IgD-negative memory B cell (primary cell): ENCODE measurements around the gene CD58. TPM values are rescaled to one million over a fixed set of nuclear protein-coding genes. Genes with fewer than 3 reads are reported as not detected.
"Not testable (repeated sequence)": the region's sequence is repeated elsewhere in the genome, so short reads cannot be mapped to it uniquely, and the experiment has no call there.

ENCODE experiments used
- H3K27ac Mint-ChIP-seq, 3 donors: one replicate each; pipeline ENCODE4 v1.8.0; 2020 to 2022; ENCODE audit warnings: mild to moderate bottlenecking in 3 of 3, mixed read lengths in 3 of 3, moderate library complexity in 1 of 3
- H3K27me3 Mint-ChIP-seq: one replicate; pipeline ENCODE4 v1.8.0; 2021; ENCODE audit warnings: mixed read lengths
- H3K36me3 Mint-ChIP-seq: one replicate; pipeline ENCODE4 v1.8.0; 2020; ENCODE audit warnings: mild to moderate bottlenecking, mixed read lengths
- H3K4me1 Mint-ChIP-seq, 3 donors: one replicate each; pipeline ENCODE4 v1.8.0; 2020 to 2022; ENCODE audit warnings: mixed read lengths in 3 of 3, mild to moderate bottlenecking in 1 of 3
- H3K4me3 Mint-ChIP-seq, 4 donors: one replicate each; pipeline ENCODE4 v1.8.0; 2020 to 2022; ENCODE audit warnings: mild to moderate bottlenecking in 4 of 4, mixed read lengths in 4 of 4, moderate library complexity in 3 of 4
- H3K9me3 Mint-ChIP-seq, 3 donors: one replicate each; pipeline ENCODE4 v1.8.0; 2020 to 2021; ENCODE audit warnings: mixed read lengths in 3 of 3, mild to moderate bottlenecking in 1 of 3
- polyA plus RNA-seq: library from polyadenylated mRNA; unstranded; fragments of 300-500 nt; fragmentation: Illumina TruSeq; gene quantifications from one replicate; pipeline ENCODE4 v1.2.3, GENCODE V29; 2021

Gene CD58
- polyA plus RNA-seq, 1 donor from 2014 or later, result 29.5 TPM

DNA sequence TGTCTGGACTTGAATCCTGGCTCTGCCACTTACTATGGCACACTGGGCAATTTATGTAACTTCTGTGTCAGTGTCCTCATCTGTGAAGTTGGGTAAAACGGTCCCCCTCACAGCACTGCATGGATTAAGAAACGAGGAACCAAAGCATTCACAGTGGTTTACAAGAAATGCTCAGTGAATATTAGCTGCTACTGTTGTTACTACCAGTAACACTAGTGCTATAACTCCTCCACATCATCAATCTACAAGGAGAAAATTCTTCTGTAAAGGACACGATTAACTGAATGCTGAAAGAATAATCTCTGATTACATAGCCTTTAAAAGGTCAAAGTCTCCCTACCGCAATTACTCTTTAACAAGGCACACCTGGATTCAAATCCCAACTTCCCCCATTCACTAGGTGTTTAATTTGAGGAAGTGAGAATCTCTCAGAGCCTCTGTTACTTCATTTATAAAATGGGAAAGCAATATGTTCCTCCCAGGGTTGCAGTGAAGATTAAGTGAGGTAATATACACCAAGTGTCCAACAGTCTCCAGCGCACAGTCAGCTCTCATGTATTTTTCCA lies 26.0 kb upstream of the CD58 start:
- not testable (repeated sequence) for H3K4me3 Mint-ChIP-seq, H3K36me3 Mint-ChIP-seq, H3K27ac Mint-ChIP-seq, H3K9me3 Mint-ChIP-seq, H3K27me3 Mint-ChIP-seq
- peaks cover 6 to 11% (median 7%) of the 10 kb centered on the region in 3 donors for H3K4me1 Mint-ChIP-seq

DNA sequence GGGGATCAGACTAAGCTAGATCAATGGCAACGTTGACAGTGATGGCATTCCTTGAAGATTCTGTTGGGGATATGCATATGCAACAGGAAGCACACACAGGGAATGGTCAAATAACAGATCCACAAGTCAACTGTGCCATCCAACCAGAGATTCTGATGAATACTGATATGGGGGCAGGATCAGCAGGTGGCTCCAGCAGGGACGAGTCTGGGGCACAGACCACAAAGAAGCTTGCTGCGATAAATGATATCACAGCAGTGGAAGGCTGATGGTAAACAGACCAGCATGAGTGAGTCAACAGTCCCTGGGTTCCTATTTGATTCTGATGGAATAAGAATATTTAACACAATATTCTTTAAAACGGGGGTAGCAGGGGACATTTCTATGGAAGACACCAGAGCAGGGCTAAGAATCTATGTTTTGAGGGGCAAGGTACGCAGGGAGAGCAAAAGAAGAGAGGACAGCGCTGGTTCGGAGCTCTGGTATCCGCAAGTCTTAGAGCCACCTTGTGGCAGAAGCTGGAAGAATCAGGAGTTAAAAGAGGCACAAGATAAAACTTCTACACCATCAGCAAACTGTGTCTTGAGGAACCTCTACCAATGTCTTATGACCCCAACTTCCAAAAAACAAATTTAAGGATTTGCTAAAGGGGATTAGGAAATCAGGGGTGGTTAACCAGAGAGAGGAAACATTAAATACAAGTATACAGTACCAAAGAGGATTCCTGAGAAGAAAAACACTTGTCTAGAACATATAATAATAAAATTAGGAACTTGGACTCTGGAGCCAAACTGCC lies 25.3 kb upstream of the CD58 start:
- not testable (repeated sequence) for H3K27ac Mint-ChIP-seq, H3K27me3 Mint-ChIP-seq, H3K36me3 Mint-ChIP-seq, H3K9me3 Mint-ChIP-seq
- Mint-ChIP-seq H3K4me3 (peak overlapping the region in 3 of 4 donors; percentile 26 to 66 (median 61)), H3K4me1 (peaks cover 6 to 11% (median 7%) of the 10 kb centered on the region in 3 donors)

DNA sequence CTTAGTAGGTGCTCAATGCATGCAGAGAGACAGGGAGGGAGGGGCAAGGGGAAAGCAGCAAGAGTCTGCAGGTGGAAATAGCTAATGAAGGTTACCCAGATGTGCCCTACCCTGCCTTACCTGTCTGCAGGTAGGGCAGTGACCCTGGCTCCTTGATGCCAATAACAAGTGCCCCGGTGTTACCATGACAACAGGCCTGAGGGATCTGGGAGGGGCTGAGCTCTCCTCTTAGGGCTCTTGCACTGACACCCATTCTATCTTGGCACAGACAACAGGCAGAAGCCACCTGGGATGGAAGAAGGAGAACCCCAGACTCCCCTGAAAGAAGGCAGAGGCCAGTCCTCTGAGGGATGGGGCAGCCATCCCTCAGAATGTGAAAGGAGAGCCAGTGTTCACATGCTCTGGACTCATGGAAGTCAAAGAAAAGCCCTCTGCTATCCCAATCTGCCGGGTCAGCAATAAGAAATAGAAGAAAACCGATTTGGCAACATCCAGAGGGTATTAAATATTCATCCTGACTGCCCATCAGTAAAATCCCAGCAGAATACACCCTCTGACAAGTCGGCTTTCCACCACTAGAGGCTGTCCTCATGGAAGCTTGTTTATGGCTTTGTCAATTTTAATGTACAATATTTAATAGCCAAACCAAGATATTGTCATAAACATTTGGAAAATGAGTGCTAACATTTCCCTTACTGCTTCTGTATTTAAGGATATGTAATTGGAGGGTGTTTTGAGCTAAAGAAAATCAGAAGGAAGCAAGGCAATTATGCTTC lies 24.4 kb upstream of the CD58 start:
- not testable (repeated sequence) for H3K27me3 Mint-ChIP-seq, H3K27ac Mint-ChIP-seq

DNA sequence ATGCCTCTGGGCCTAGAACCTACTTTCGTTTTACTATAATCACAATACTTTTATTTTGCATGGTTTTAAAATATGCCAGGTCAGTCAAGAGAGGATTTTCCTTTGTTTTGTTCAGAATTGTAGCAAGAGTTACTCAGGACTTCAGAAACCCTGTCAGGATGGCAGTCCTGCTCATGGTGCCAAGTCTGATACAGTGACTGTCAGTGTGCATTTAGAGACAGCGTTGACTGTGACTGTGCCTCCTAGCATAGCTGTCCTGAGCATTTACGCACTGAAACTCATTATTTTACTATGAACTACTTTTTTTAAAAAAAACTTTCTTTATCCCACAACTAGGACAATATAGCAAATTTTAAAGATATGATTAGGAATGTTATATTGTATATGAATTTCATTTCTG lies 23.2 kb upstream of the CD58 start:
- peaks cover 6 to 11% (median 7%) of the 10 kb centered on the region in 3 donors for H3K4me1 Mint-ChIP-seq
- H3K27me3 Mint-ChIP-seq, H3K27ac Mint-ChIP-seq, H3K9me3 Mint-ChIP-seq, H3K36me3 Mint-ChIP-seq, H3K4me3 Mint-ChIP-seq: not testable (repeated sequence)

More for the DNA sequence above, 24.4 kb upstream of the CD58 start:
- Mint-ChIP-seq H3K4me1 (peaks cover 6 to 11% (median 7%) of the 10 kb centered on the region in 3 donors), H3K4me3 (peak overlapping the region in 1 of 4 donors; percentile 20)
- not testable (repeated sequence) for H3K36me3 Mint-ChIP-seq, H3K9me3 Mint-ChIP-seq

DNA sequence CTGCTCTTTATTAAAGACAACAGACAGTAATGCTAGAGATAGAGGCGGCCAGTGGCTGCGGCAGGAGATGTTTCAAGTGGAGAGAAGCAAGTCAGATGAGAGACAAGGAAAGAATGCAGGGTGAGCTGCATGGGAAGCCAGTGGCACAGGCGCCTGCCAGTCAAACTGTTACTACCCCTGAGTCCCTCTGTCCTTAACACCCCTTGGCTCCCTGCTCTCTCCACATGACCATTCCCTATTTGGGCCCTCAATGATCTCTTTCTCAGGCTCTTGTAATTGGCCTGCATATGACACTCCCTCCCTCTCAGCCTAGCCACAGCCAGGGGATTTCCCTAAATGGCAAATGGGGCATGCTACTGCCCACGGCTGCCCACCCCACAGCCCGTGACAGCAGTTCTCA lies 22.6 kb upstream of the CD58 start:
- not testable (repeated sequence) for H3K27ac Mint-ChIP-seq, H3K9me3 Mint-ChIP-seq, H3K4me3 Mint-ChIP-seq, H3K36me3 Mint-ChIP-seq, H3K27me3 Mint-ChIP-seq
- peaks cover 6 to 11% (median 7%) of the 10 kb centered on the region in 3 donors for H3K4me1 Mint-ChIP-seq

DNA sequence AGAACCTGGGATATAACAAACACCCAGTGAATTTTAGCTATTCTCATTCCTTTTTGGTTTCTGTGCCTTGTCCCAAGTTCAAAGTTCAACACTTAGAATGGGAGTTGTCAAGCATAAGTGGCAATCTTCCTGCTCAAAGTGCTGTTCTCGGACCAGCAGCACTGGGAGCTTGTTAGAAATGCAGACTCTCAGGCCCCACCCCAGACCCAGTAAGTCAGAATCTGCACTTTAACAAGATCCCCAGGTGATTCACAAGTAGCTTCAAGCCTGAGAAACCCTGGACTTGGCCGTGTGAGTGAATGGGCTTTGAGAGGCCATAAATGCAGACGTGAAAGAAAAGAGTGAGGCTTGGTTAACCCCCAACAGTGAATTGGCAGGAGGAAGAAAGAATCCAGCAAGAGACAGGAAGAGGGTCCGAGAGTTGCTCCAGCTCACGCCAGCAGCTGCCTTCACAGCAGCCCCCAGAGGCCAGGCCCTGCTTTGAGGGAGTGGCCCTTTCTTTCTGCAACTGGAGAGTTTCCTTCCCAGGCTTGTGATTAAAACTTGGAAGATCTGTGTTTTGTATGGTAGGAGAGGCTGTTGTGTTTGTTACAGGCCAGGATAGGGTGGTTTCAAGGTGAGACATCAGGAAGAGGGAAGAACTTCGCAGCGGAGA lies 21.3 kb upstream of the CD58 start:
- H3K4me1 Mint-ChIP-seq, result peaks cover 6 to 11% (median 7%) of the 10 kb centered on the region in 3 donors
- H3K27me3 Mint-ChIP-seq, H3K27ac Mint-ChIP-seq, H3K4me3 Mint-ChIP-seq, H3K9me3 Mint-ChIP-seq, H3K36me3 Mint-ChIP-seq: not testable (repeated sequence)

DNA sequence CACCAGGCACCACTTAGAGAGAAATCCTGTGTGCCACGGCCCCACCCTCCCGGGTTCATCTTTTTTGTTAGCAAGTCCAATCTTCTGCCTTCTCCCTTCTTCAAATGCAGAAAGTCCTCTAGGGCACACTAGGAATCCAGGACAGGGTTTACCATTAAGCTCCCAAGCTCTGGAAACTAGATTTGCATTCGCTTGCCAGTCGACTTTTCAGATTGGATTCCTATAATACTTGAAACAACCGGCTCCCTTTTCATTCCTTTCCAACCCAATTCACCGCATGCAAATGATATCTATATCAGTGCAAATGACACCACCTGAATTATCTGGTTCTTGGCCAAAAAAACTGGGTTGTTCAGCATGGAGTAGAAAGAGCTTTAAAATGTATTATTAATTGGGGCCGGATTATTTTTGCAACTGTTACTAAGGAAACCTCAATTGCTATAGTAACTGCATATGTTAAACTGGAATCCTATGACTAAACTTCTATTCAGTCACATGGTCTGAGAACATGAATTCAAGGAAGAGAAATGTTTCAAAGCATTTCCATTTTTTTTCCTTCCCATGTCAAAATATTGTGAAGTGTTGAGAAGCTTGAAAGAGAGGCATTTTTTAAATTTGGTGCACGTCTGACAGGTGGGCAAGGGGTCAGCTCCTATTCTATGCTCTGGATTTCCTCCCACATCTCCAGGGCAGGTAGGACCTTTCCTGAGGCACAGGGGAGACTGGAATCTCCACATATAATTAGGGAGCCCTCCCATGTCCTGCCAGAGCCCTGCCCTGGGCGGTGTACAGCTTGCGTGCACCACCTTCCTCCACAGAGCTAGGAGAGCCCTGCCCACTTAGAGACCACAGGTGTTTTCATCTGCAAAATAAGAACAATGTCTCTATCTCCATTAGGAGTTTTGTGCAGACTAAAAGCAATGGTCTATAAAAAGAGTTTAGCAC lies 20.5 kb upstream of the CD58 start:
- H3K36me3 Mint-ChIP-seq, H3K9me3 Mint-ChIP-seq, H3K4me1 Mint-ChIP-seq, H3K4me3 Mint-ChIP-seq, H3K27ac Mint-ChIP-seq, H3K27me3 Mint-ChIP-seq: not testable (repeated sequence)

DNA sequence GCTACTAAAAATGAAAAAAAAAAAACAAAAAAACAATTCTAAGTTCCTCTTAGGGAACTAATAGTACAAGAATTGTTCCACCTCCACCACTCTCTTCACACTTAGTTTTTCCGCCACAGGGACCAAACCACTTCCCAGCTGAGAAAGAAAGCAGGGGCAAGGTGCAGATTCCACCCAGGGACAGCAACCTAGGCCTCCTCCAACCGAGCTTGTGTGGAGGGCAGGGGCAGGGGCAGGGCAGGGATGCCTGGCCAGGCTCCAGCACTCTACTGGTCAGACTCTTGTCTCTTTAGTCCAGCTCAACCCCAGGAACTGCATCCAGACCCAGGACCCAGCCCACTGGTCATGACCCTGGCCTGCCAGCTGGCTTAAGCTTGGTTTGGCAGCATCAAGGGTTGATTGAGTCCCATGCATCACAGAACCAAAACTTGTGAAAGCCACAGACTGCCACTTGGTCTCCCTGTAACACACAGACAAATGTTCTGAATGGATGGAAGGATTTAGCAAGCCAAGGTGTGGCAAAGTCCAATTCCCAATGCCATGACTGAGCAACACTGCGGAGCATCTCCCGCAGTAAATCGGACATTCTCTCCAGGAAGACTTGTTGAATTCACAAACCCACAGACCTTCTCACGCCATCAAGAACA lies 19.7 kb upstream of the CD58 start:
- not testable (repeated sequence) for H3K4me3 Mint-ChIP-seq, H3K27ac Mint-ChIP-seq

DNA sequence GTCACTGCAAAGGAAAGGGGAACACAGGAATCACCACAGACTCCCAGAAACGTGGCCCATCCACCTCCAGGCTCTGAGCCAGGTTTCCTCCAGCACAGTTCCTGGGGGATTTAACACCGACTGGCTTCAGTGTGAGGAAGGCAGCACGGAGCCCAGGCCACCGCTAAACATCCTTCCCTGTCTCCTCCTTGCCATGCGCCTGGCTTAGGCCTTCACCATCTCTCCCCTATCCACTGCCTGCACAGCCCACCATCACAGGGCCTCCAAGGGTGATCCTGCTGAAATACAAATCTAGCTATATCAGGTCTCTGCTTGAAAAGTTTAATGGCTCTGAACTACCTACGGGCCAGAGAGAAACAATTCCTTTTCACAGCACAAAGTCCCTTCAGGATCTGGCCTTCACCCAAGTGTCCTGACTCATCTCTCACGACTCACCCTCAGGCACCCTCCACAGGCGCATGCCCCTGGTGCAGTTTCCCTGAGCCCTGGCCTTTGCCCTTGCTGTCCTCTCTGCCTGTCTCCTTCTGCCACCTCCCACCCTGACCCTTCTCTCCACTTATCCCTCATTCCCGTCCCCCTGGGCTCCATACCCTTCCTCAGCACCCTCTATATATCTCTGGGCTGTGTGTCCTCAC lies 18.4 kb upstream of the CD58 start:
- not testable (repeated sequence) for H3K4me3 Mint-ChIP-seq, H3K27me3 Mint-ChIP-seq, H3K36me3 Mint-ChIP-seq, H3K27ac Mint-ChIP-seq, H3K4me1 Mint-ChIP-seq, H3K9me3 Mint-ChIP-seq

More for the DNA sequence above, 19.7 kb upstream of the CD58 start:
- H3K27me3 Mint-ChIP-seq, H3K9me3 Mint-ChIP-seq, H3K4me1 Mint-ChIP-seq, H3K36me3 Mint-ChIP-seq: not testable (repeated sequence)

DNA sequence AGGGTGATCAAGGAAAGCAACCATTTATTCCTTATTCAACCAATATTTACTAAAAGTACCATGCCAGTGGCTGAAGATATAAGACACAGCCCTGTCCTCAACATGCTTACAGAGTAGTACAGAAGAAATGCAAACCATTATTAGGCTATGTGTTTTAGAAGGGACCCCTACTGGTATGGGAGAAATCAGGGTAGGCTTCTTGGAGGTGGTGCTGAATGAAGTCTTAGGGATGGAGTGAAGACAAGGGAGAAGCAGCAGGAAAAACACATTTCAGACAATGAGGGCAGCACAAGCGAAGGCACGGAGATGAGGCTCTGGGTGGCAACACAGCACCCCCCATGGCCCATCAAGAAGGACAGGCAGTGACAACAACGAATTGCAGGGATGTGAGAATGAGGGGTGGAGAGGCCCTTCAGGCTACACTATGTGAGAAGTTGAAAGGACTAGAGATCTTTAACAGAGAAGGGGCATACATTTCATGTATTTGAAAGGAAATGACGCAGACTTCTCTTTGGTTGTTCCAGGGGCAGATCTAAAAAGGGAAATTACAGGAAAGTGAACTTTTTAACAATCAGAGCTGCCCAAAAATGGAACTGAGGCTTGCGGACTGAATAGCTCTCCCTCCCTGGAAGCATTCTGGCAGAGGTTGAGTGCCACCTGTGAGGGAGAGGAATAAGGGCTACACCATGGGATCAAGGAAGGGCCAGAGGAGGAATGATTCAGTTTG lies 16.8 kb upstream of the CD58 start:
- Mint-ChIP-seq H3K4me3 (no peak overlapping the region), H3K27ac (no peak overlapping the region)

DNA sequence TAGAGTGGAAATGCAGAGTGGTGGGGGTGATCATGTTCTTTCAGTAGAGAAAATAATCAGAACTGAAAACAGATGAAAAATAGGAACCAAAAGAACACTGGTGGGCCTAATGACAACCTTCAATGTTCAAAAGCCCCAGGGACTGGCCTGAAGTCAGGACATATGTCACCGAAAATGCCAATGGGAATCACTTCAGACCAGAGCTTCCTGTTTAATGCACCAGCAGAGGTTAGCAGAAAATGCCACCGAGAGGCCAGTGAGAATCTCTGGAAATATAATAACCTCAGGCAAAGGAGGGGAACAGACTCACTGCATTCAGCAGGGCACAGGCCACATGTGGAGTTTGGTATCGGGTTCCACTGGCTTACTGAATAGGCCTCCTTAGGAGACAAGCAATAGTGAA lies 15.9 kb upstream of the CD58 start:
- Mint-ChIP-seq H3K9me3 (no peaks in the 10 kb centered on the region), H3K4me3 (no peak overlapping the region), H3K27ac (no peak overlapping the region), H3K4me1 (peaks cover 0 to 5% (median 4%) of the 10 kb centered on the region in 3 donors), H3K27me3 (no peaks in the 10 kb centered on the region), H3K36me3 (peaks cover 1% of the 10 kb centered on the region)

More for the DNA sequence above, 16.8 kb upstream of the CD58 start:
- Mint-ChIP-seq H3K36me3 (peaks cover 1% of the 10 kb centered on the region), H3K4me1 (peaks cover 0 to 5% (median 4%) of the 10 kb centered on the region in 3 donors), H3K9me3 (no peaks in the 10 kb centered on the region), H3K27me3 (no peaks in the 10 kb centered on the region)

DNA sequence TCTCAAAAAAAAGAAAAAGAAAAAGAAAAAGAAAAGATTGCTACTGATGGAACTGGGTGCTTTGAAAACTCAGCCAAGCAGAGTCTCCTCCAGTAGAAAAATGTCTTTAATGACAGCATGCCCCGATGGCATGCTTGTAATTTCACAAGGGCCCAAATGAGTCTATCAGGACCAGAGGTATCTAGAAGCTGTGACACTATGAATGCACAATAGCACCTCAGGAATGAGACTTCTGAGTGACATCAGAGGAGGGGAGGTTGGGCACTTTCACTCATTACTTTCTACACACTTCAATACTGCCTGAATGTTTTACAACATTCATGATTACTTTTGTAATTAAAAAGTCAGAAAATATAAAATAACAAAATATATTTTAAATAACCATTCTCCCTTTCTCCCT lies 15.1 kb upstream of the CD58 start:
- no peaks in the 10 kb centered on the region for H3K27me3 Mint-ChIP-seq
- peaks cover 0 to 5% (median 4%) of the 10 kb centered on the region in 3 donors for H3K4me1 Mint-ChIP-seq
- H3K4me3 Mint-ChIP-seq, result no peak overlapping the region
- H3K9me3 Mint-ChIP-seq, result no peaks in the 10 kb centered on the region
- H3K36me3 Mint-ChIP-seq, result peaks cover 1% of the 10 kb centered on the region
- H3K27ac Mint-ChIP-seq, result no peak overlapping the region

DNA sequence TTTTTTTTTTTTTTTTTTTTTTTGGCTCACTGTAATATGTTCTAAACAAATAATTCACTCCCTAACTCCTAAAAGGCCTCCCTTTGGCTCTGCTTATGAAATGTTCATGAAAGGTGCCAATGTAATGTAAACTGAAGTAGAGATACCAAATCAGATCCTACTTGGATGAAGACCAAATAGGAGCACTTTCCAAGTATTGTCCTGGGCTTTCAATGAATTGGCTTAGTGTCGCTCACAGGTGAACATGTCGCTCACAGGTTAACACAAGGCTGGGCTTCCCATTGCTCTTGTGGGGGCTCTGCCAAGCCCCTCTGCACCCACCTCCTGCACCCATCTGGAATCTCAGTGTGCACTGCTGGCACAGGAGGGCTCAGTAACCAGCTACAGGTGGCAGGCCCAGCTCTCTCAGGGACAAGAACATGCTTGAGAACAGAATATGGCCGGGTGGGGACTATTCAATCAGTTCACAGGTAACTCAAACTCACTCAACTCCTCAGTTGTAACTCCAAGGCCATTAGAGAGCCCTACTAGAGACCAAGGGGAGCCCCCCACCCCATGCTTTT lies 10.6 kb upstream of the CD58 start:
- Mint-ChIP-seq H3K36me3 (no peaks in the 10 kb centered on the region), H3K27me3 (no peaks in the 10 kb centered on the region), H3K27ac (no peak overlapping the region), H3K9me3 (no peaks in the 10 kb centered on the region), H3K4me3 (no peak overlapping the region), H3K4me1 (peaks cover 0 to 3% (median under 1%) of the 10 kb centered on the region in 3 donors)
